GM12878 (cell line): ENCODE data around the gene SOWAHD. TPM values are rescaled to one million over a fixed set of nuclear protein-coding genes. Genes with fewer than 3 reads are reported as not detected.
A peak's percentile ranks its signal among the peaks of the same experiment; 100 is the strongest.

Experiments used
- CEBPB ChIP-seq, 2 experiments: fragments of 150-350 bp in 1 of 2; IDR thresholded peaks; 2 replicates each; pipeline ENCODE4 v1.6.1; 2012 to 2014; ENCODE audit warnings: low read depth in 2 of 2, low read length in 2 of 2, borderline replicate concordance in 1 of 2, inconsistent platforms in 1 of 2
- EGR1 ChIP-seq, 2 experiments: IDR thresholded peaks; 1 replicate in 1 of 2; 2 replicates in 1 of 2; pipeline ENCODE4 v1.6.1; 2011 to 2012; ENCODE audit warnings: low read depth in 2 of 2, low read length in 2 of 2, borderline replicate concordance in 1 of 2, mild to moderate bottlenecking in 1 of 2, moderate library complexity in 1 of 2
- ETV6 ChIP-seq, 2 experiments: fragments of 450-650 bp in 1 of 2; IDR thresholded peaks in 1 of 2; conservative IDR thresholded peaks in 1 of 2; 2 replicates each; pipeline ENCODE4 v1.6.1; 2014; ENCODE audit warnings: antibody characterized with exemption in 1 of 2, borderline replicate concordance in 1 of 2, low read depth in 1 of 2, mild to moderate bottlenecking in 1 of 2, moderate library complexity in 1 of 2
- FOXK2 ChIP-seq: fragments of 450-650 bp; IDR thresholded peaks from 2 replicates; pipeline ENCODE4 v1.6.1; 2017; ENCODE audit warnings: mild to moderate bottlenecking, moderate library complexity
- JUNB ChIP-seq: IDR thresholded peaks from 2 replicates; pipeline ENCODE4 v1.6.1; 2016; ENCODE audit warnings: antibody characterized with exemption, mild to moderate bottlenecking
- MEF2B ChIP-seq: fragments of 450-650 bp; IDR thresholded peaks from 2 replicates; pipeline ENCODE4 v1.6.1; 2018; ENCODE audit warnings: mild to moderate bottlenecking, moderate library complexity; ENCODE audit not compliant: partially characterized antibody, poor library complexity, severe bottlenecking
- NFIC ChIP-seq: IDR thresholded peaks from 2 replicates; pipeline ENCODE4 v1.6.1; 2012; ENCODE audit warnings: low read depth, mild to moderate bottlenecking, inconsistent platforms, low read length, moderate library complexity
- NFYA ChIP-seq: IDR thresholded peaks from 2 replicates; pipeline ENCODE4 v1.6.1; 2011; ENCODE audit warnings: low read depth, mild to moderate bottlenecking, low read length, improper control_type of control experiment, borderline replicate concordance
- NKRF ChIP-seq: fragments of 450-650 bp; conservative IDR thresholded peaks from 2 replicates; pipeline ENCODE4 v1.6.1; 2017; ENCODE audit warnings: mild to moderate bottlenecking, moderate library complexity
- PML ChIP-seq: IDR thresholded peaks from 2 replicates; pipeline ENCODE4 v1.6.1; 2012; ENCODE audit warnings: low read length, inconsistent platforms
- RCOR1 ChIP-seq: conservative IDR thresholded peaks from 2 replicates; pipeline ENCODE4 v1.6.1; 2012; ENCODE audit warnings: low read depth, low read length, improper control_type of control experiment
- RELA ChIP-seq: fragments of 450-650 bp; IDR thresholded peaks from 2 replicates; pipeline ENCODE4 v1.8.0; 2014; ENCODE audit warnings: borderline replicate concordance; ENCODE audit not compliant: partially characterized antibody
- SIX5 ChIP-seq: IDR thresholded peaks from 2 replicates; pipeline ENCODE4 v1.6.1; 2011; ENCODE audit warnings: mild to moderate bottlenecking, low read depth, low read length, moderate library complexity; ENCODE audit not compliant: severe bottlenecking
- SMAD1 ChIP-seq: fragments of 450-650 bp; IDR thresholded peaks from 2 replicates; pipeline ENCODE4 v1.6.1; 2018; ENCODE audit warnings: mild to moderate bottlenecking, low read depth; ENCODE audit not compliant: partially characterized antibody
- SMAD5 ChIP-seq: IDR thresholded peaks from 2 replicates; pipeline ENCODE4 v1.6.1; 2016; ENCODE audit warnings: antibody characterized with exemption, low read depth
- SMARCA5 ChIP-seq: fragments of 450-650 bp; IDR thresholded peaks from 2 replicates; pipeline ENCODE4 v1.6.1; 2017; ENCODE audit warnings: mild to moderate bottlenecking
- STAT3 ChIP-seq: IDR thresholded peaks from 2 replicates; pipeline ENCODE4 v1.6.1; 2011; ENCODE audit warnings: low read depth, low read length, improper control_type of control experiment
- ZNF24 ChIP-seq: fragments of 450-650 bp; IDR thresholded peaks from 2 replicates; pipeline ENCODE4 v1.6.1; 2017; ENCODE audit warnings: antibody characterized with exemption, mild to moderate bottlenecking
- ZSCAN29 ChIP-seq: fragments of 450-650 bp; IDR thresholded peaks from 2 replicates; pipeline ENCODE4 v1.6.1; 2017; ENCODE audit warnings: mild to moderate bottlenecking, moderate library complexity
- polyA plus RNA-seq, 11 experiments: library from polyadenylated mRNA; depleted of rRNA in 4 of 11; unstranded in 6 of 11; stranded (reverse) in 5 of 11; fragments of >200 nt; fragmentation: Nextera tagmentation in 4 of 11; fragmentation: Illumina TruSeq in 1 of 11; extraction: Ambion mirVana in 4 of 11; extraction: Trizol in 1 of 11; gene quantifications; 1 replicate in 1 of 11; 2 replicates in 10 of 11; pipeline versions ENCODE4 v1.2.1 to v1.2.3, GENCODE V29; 2011 to 2016; ENCODE audit warnings: inconsistent platforms in 2 of 11, missing spikeins in 2 of 11, low read depth in 1 of 11
- total RNA-seq, 4 experiments: library from RNA; depleted of rRNA in 3 of 4; stranded (reverse); fragments of >200 nt in 3 of 4; fragmentation: Illumina TruSeq in 1 of 4; extraction: Trizol in 1 of 4; gene quantifications; 2 replicates each; pipeline versions ENCODE4 v1.2.1 to v1.2.3, GENCODE V29; 2013 to 2021

SOWAHD gene
- total and polyA plus RNA-seq, 10 of the 15 experiments (the other 5 are each of a cell fraction or from before 2014, with no cell fraction given), result 0.27 to 7.4 (median 2.6) TPM

GRCh38 chrX:119729408-119730201 lies 28.8 kb upstream of the SOWAHD start (continued):
- TF ChIP-seq ETV6 (conservative IDR thresholded peaks at IDR 0.05 in 1 of 2, IDR thresholded peaks at IDR 0.05 in 1 of 2; ENCODE audit: borderline replicate concordance in 1 of 2, low read depth in 1 of 2), result 0 out of 4 replicates have a peak, but pooled peaks of 1 of the 2 experiments have one; percentile 22
- TF ChIP-seq EGR1 (IDR thresholded peaks at IDR 0.05; ENCODE audit: borderline replicate concordance in 1 of 2, low read depth in 2 of 2, low read length in 2 of 2), result no peak
- no peak for TF ChIP-seq NFYA
- TF ChIP-seq CEBPB (IDR thresholded peaks at IDR 0.05; ENCODE audit: borderline replicate concordance in 1 of 2, low read depth in 2 of 2, low read length in 2 of 2), result no peak
- TF ChIP-seq SMARCA5, result peak; percentile 43; the same call in 1 of the 2 replicates
- no peak for TF ChIP-seq RCOR1
- no peak for TF ChIP-seq NFIC
- TF ChIP-seq STAT3, result no peak
- TF ChIP-seq SMAD1, result no peak
- TF ChIP-seq FOXK2, result no peak
- TF ChIP-seq JUNB, result no peak
- no peak for TF ChIP-seq ZNF24
- TF ChIP-seq PML, result no peak
- no peak for TF ChIP-seq SMAD5
- TF ChIP-seq SIX5, result no peak
- 0 out of 2 replicates have a peak, but pooled peaks have one; percentile 29 for TF ChIP-seq ZSCAN29
- TF ChIP-seq MEF2B, result peak; percentile 12
- no peak for TF ChIP-seq RELA
- TF ChIP-seq NKRF, result 0 out of 2 replicates have a peak, but pooled peaks have one; percentile 17
